ENCODE measurements around the gene POLRMT. TPM values are rescaled to one million over a fixed set of nuclear protein-coding genes. Genes with fewer than 3 reads are reported as not detected.

The POLRMT gene
- total and polyA plus RNA-seq, 5 donors = 36.1 to 46.4 (median 44.8) TPM

DNA sequence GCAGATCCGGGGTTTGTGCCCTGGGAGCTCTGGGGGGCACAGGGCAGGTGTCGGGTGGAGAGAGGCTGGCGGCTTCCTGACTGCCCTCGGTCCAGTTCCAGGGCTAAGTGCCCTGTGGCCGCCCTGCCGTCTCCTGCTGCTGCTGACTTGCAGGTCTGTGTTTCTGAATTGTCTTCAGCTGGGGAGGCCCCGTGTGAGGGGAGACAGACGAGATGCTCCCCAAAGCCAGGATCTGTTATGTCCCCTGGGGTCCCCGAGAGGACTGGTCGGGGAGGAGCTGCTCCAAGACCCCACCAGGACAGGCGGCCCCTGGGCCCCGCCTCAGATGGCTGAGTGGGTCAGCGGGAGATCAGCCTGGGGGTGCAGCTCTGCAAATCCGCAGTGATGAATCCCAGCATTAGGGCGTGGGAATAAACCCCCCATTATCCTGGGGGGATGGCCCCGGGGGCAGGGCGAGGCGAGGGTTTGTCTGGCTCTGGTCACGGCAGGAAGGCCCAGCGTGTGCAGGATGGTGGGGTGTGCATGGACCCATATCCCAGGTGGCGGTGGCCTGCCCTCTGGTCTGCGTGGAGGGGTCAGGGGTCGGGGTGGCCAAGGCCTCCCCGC lies 39.0 kb downstream of the POLRMT start:
- ATAC-seq (no peak), DNase-seq (no peak)
- H3K9me3 ChIP-seq (ENCODE audit: control insufficient read depth, low read length) = no peaks in the 10 kb centered on the region
- no peaks in the 10 kb centered on the region for H3K4me1 ChIP-seq (ENCODE audit: control insufficient read depth, insufficient read depth, low read length)
- WGBS = 72% methylated on average over 24 of the region's 24 CpGs
- no peaks in the 10 kb centered on the region for H3K27me3 ChIP-seq (ENCODE audit: control insufficient read depth, insufficient read depth)
- H3K27ac ChIP-seq (ENCODE audit: low read length) = no peak overlapping the region
- intact Hi-C loops (cut with DNase I) = no loop called here
- H3K4me3 ChIP-seq (ENCODE audit: low read length) = no peak overlapping the region

GRCh38 chr19:593505-593904 lies 39.8 kb downstream of the POLRMT start:
- no peaks in the 10 kb centered on the region for H3K4me1 ChIP-seq (ENCODE audit: control insufficient read depth, insufficient read depth, low read length)
- no peak for DNase-seq
- no peaks in the 10 kb centered on the region for H3K27me3 ChIP-seq (ENCODE audit: control insufficient read depth, insufficient read depth)
- intact Hi-C loops (cut with DNase I) = no loop called here
- ATAC-seq = no peak
- no peak overlapping the region for H3K4me3 ChIP-seq (ENCODE audit: low read length)
- WGBS = 66% methylated on average over 9 of the region's 9 CpGs
- no peak overlapping the region for H3K27ac ChIP-seq (ENCODE audit: low read length)
- H3K9me3 ChIP-seq (ENCODE audit: control insufficient read depth, low read length) = no peaks in the 10 kb centered on the region

DNA sequence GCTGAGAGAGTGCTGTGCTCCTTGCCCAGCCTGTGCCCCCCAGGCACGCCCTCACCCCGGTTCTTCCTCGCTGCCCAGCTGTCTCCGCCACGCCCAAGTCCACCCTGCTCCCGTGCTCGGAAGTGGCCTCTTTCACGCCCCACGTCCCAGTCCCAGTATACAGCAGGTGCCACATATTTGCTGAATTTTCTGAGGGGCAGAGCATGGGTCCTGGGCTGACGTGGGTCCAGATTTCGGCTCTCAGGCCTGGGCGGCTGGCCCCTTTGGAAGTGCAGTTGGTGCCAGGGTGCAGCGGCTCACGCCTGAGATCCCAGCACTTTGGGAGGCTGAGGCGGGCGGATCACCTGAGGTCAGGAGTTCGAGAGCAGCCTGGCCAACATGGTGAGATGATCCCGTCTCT lies 40.3 kb downstream of the POLRMT start:
- WGBS = 88% methylated on average over 18 of the region's 18 CpGs
- Histone ChIP-seq H3K9me3 (ENCODE audit: control insufficient read depth, low read length) (no peaks in the 10 kb centered on the region), H3K27ac (ENCODE audit: low read length) (no peak overlapping the region), H3K27me3 (ENCODE audit: control insufficient read depth, insufficient read depth) (no peaks in the 10 kb centered on the region), H3K4me3 (ENCODE audit: low read length) (no peak overlapping the region), H3K4me1 (ENCODE audit: control insufficient read depth, insufficient read depth, low read length) (no peaks in the 10 kb centered on the region)
- no peak for ATAC-seq
- peak in 1 of 3 donors; percentile 44 for DNase-seq
- intact Hi-C loops (cut with DNase I) = no loop called here

DNA sequence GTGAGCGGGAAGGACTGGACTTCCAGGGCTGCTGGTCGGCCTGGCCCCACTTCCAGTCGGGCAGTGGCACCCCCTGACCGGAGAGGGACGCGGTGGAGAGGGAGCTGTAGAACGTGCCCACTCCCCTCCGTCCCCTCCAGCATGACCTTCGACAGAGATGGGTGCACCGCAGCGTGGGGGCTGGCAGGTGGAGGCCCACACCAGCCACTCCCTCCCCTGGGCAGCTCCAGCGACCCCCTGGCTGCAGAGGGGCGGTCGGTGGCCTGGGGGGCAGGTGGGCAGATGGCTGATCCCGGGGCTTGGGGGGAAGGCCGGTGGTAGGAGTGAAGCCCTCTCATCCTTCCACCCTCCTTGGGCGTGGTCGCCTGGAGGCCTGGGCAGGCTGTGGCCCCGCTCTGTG lies 41.2 kb downstream of the POLRMT start:
- ATAC-seq (no peak), DNase-seq (peak in 1 of 3 donors; percentile 49)
- Histone ChIP-seq H3K27ac (ENCODE audit: low read length) (no peak overlapping the region), H3K4me1 (ENCODE audit: control insufficient read depth, insufficient read depth, low read length) (no peaks in the 10 kb centered on the region), H3K27me3 (ENCODE audit: control insufficient read depth, insufficient read depth) (no peaks in the 10 kb centered on the region), H3K9me3 (ENCODE audit: control insufficient read depth, low read length) (no peaks in the 10 kb centered on the region), H3K4me3 (ENCODE audit: low read length) (no peak overlapping the region)
- 79% methylated on average over 19 of the region's 19 CpGs for WGBS
- intact Hi-C loops (cut with DNase I) = no loop called here

- peak in 1 of 3 donors; percentile 76 for DNase-seq
- Histone ChIP-seq H3K27me3 (ENCODE audit: control insufficient read depth, insufficient read depth) (no peaks in the 10 kb centered on the region), H3K27ac (ENCODE audit: low read length) (no peak overlapping the region), H3K9me3 (ENCODE audit: control insufficient read depth, low read length) (no peaks in the 10 kb centered on the region), H3K4me1 (ENCODE audit: control insufficient read depth, insufficient read depth, low read length) (no peaks in the 10 kb centered on the region), H3K4me3 (ENCODE audit: low read length) (peak overlapping the region; percentile 37)
- ATAC-seq = peak in 1 of 2 donors; percentile 27
- intact Hi-C loops (cut with DNase I) = no loop called here
- 34% methylated on average over 75 of the region's 75 CpGs for WGBS
Measured at GRCh38 chr19:591099-591958, 42.0 kb downstream of the POLRMT start.

- DNase-seq (no peak), ATAC-seq (no peak)
- H3K4me3 ChIP-seq (ENCODE audit: low read length) = peak overlapping the region; percentile 37
- no peaks in the 10 kb centered on the region for H3K9me3 ChIP-seq (ENCODE audit: control insufficient read depth, low read length)
- intact Hi-C loops (cut with DNase I) = no loop called here
- H3K4me1 ChIP-seq (ENCODE audit: control insufficient read depth, insufficient read depth, low read length) = no peaks in the 10 kb centered on the region
- 7% methylated on average over 41 of the region's 41 CpGs for WGBS
- H3K27me3 ChIP-seq (ENCODE audit: control insufficient read depth, insufficient read depth) = no peaks in the 10 kb centered on the region
- H3K27ac ChIP-seq (ENCODE audit: low read length) = no peak overlapping the region
Measured at GRCh38 chr19:590750-591098, 42.6 kb downstream of the POLRMT start.

- H3K27me3 ChIP-seq (ENCODE audit: control insufficient read depth, insufficient read depth) = no peaks in the 10 kb centered on the region
- no peak for ATAC-seq
- WGBS = 2% methylated on average over 50 of the region's 50 CpGs
- H3K4me1 ChIP-seq (ENCODE audit: control insufficient read depth, insufficient read depth, low read length) = no peaks in the 10 kb centered on the region
- peak in 1 of 3 donors; percentile 65 for DNase-seq
- peak overlapping the region; percentile 37 for H3K4me3 ChIP-seq (ENCODE audit: low read length)
- intact Hi-C loops (cut with DNase I) = no loop called here
- no peaks in the 10 kb centered on the region for H3K9me3 ChIP-seq (ENCODE audit: control insufficient read depth, low read length)
- H3K27ac ChIP-seq (ENCODE audit: low read length) = no peak overlapping the region
Measured at GRCh38 chr19:590396-590745, 43.0 kb downstream of the POLRMT start.

DNA sequence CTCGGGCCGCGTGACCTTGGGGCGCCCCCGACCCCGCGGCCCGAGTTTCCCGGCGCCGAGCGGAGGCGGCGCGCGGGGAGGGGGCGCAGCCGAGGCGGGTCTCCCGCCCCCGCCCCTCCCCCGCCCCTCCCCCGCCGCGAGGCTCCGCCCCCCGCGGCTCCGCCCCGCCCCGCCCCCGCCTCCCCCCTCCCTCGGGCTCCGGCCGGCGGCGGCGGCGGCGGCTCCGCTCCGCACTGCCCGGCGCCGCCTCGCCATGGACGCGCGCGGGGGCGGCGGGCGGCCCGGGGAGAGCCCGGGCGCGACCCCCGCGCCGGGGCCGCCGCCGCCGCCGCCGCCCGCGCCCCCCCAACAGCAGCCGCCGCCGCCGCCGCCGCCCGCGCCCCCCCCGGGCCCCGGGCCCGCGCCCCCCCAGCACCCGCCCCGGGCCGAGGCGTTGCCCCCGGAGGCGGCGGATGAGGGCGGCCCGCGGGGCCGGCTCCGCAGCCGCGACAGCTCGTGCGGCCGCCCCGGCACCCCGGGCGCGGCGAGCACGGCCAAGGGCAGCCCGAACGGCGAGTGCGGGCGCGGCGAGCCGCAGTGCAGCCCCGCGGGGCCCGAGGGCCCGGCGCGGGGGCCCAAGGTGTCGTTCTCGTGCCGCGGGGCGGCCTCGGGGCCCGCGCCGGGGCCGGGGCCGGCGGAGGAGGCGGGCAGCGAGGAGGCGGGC lies 43.5 kb downstream of the POLRMT start, which contains the start of gene HCN2:
Gene HCN2 (plus strand): TSS at position 189 of the 703 bp plus-strand sequence. CDS start 65 bp downstream, at position 254.
- Histone ChIP-seq H3K27me3 (ENCODE audit: control insufficient read depth, insufficient read depth) (no peaks in the 10 kb centered on the region), H3K4me3 (ENCODE audit: low read length) (peak within 1 kb of the TSS; percentile 37), H3K4me1 (ENCODE audit: control insufficient read depth, insufficient read depth, low read length) (no peaks in the 10 kb centered on the region), H3K27ac (ENCODE audit: low read length) (peak within 1 kb of the TSS; percentile 32), H3K9me3 (ENCODE audit: control insufficient read depth, low read length) (no peaks in the 10 kb centered on the region)
- ATAC-seq (no peak), DNase-seq (no peak)
- intact Hi-C loops (cut with DNase I) = no loop called here
- WGBS = under 1% methylated on average over 112 of the region's 132 CpGs

GRCh38 chr19:588741-589692 lies 44.3 kb downstream of the POLRMT start:
- H3K27me3 ChIP-seq (ENCODE audit: control insufficient read depth, insufficient read depth) = no peaks in the 10 kb centered on the region
- 21% methylated on average over 54 of the region's 54 CpGs for WGBS
- H3K4me1 ChIP-seq (ENCODE audit: control insufficient read depth, insufficient read depth, low read length) = no peaks in the 10 kb centered on the region
- H3K27ac ChIP-seq (ENCODE audit: low read length) = peak overlapping the region; percentile 32
- DNase-seq (peak in 2 of 3 donors; percentile 14 to 57), ATAC-seq (peak in 1 of 2 donors; percentile 1)
- intact Hi-C loops (cut with DNase I) = no loop called here
- no peaks in the 10 kb centered on the region for H3K9me3 ChIP-seq (ENCODE audit: control insufficient read depth, low read length)
- H3K4me3 ChIP-seq (ENCODE audit: low read length) = peak overlapping the region; percentile 3

GRCh38 chr19:588093-588740 lies 45.1 kb downstream of the POLRMT start:
- Histone ChIP-seq H3K27me3 (ENCODE audit: control insufficient read depth, insufficient read depth) (no peaks in the 10 kb centered on the region), H3K9me3 (ENCODE audit: control insufficient read depth, low read length) (no peaks in the 10 kb centered on the region), H3K4me1 (ENCODE audit: control insufficient read depth, insufficient read depth, low read length) (no peaks in the 10 kb centered on the region), H3K4me3 (ENCODE audit: low read length) (no peak overlapping the region), H3K27ac (ENCODE audit: low read length) (peak overlapping the region; percentile 32)
- intact Hi-C loops (cut with DNase I) = no loop called here
- peak; percentile 77 to 94 (median 90) for DNase-seq
- peak; percentile 38 to 50 for ATAC-seq
- 8% methylated on average over 41 of the region's 41 CpGs for WGBS
